HEK293 (cell line): ENCODE data around the gene ELAVL2.

Experiments used
- GLIS1 ChIP-seq: fragments of 450-650 bp; formaldehyde crosslinking; IDR thresholded peaks from 2 replicates; pipeline ENCODE4 v1.5.1; 2016; ENCODE audit warnings: missing biosample characterization, missing genetic modification characterization
- HOXA7 ChIP-seq: sonication (generic); formaldehyde crosslinking; IDR thresholded peaks from 2 replicates; pipeline ENCODE4 v1.8.1; 2022; ENCODE audit warnings: missing genetic modification reagents, borderline replicate concordance
- KLF9 ChIP-seq: fragments of 450-650 bp; formaldehyde crosslinking; IDR thresholded peaks from 2 replicates; pipeline ENCODE4 v1.5.1; 2016; ENCODE audit warnings: missing biosample characterization, missing genetic modification characterization, low read depth
- PRDM1 ChIP-seq: fragments of 450-650 bp; formaldehyde crosslinking; IDR thresholded peaks from 2 replicates; pipeline ENCODE4; 2016; ENCODE audit warnings: missing biosample characterization, missing genetic modification characterization
- TRIM28 ChIP-seq: IDR thresholded peaks from 2 replicates; pipeline ENCODE4 v1.6.1; 2011; ENCODE audit warnings: low read length, control low read depth, borderline replicate concordance
- TSHZ1 ChIP-seq: fragments of 450-650 bp; formaldehyde crosslinking; IDR thresholded peaks from 2 replicates; pipeline ENCODE4 v1.5.1; 2016; ENCODE audit warnings: missing biosample characterization, missing genetic modification characterization, borderline replicate concordance
- YY2 ChIP-seq: fragments of 450-650 bp; formaldehyde crosslinking; IDR thresholded peaks from 2 replicates; pipeline ENCODE4 v1.5.1; 2016; ENCODE audit warnings: missing biosample characterization, missing genetic modification characterization
- ZBTB17 ChIP-seq: fragments of 450-650 bp; formaldehyde crosslinking; IDR thresholded peaks from 2 replicates; pipeline ENCODE4 v1.5.1; 2016; ENCODE audit warnings: missing biosample characterization, missing genetic modification characterization
- ZBTB48 ChIP-seq: fragments of 450-650 bp; formaldehyde crosslinking; IDR thresholded peaks from 2 replicates; pipeline ENCODE4 v1.5.1; 2016; ENCODE audit warnings: missing biosample characterization, missing genetic modification characterization
- ZBTB6 ChIP-seq: fragments of 450-650 bp; formaldehyde crosslinking; IDR thresholded peaks from 2 replicates; pipeline ENCODE4 v1.5.1; 2017; ENCODE audit warnings: missing biosample characterization, missing genetic modification characterization
- ZFP3 ChIP-seq: fragments of 450-650 bp; formaldehyde crosslinking; IDR thresholded peaks from 2 replicates; pipeline ENCODE4 v1.5.1; 2016; ENCODE audit warnings: low read depth, missing biosample characterization, missing genetic modification characterization
- ZNF114 ChIP-seq: fragments of 450-650 bp; formaldehyde crosslinking; IDR thresholded peaks from 2 replicates; pipeline ENCODE4 v1.5.0; 2017; ENCODE audit warnings: missing biosample characterization, missing genetic modification characterization
- ZNF19 ChIP-seq: fragments of 450-650 bp; formaldehyde crosslinking; IDR thresholded peaks from 2 replicates; pipeline ENCODE4; 2016; ENCODE audit warnings: missing biosample characterization, missing genetic modification characterization, low read depth
- ZNF202 ChIP-seq: fragments of 450-650 bp; formaldehyde crosslinking; IDR thresholded peaks from 2 replicates; pipeline ENCODE4 v1.5.1; 2016; ENCODE audit warnings: missing biosample characterization, missing genetic modification characterization, borderline replicate concordance
- ZNF214 ChIP-seq: fragments of 450-650 bp; formaldehyde crosslinking; IDR thresholded peaks from 2 replicates; pipeline ENCODE4 v1.5.1; 2017; ENCODE audit warnings: missing biosample characterization, mild to moderate bottlenecking, missing genetic modification characterization, borderline replicate concordance
- ZNF24 ChIP-seq: fragments of 450-650 bp; formaldehyde crosslinking; IDR thresholded peaks from 2 replicates; pipeline ENCODE4 v1.5.1; 2016; ENCODE audit warnings: missing biosample characterization, missing genetic modification characterization
- ZNF280D ChIP-seq: fragments of 450-650 bp; formaldehyde crosslinking; IDR thresholded peaks from 2 replicates; pipeline ENCODE4 v1.5.1; 2016; ENCODE audit warnings: missing biosample characterization, missing genetic modification characterization
- ZNF514 ChIP-seq: fragments of 450-650 bp; formaldehyde crosslinking; IDR thresholded peaks from 2 replicates; pipeline ENCODE4 v1.5.1; 2016; ENCODE audit warnings: missing biosample characterization, missing genetic modification characterization
- ZNF580 ChIP-seq: fragments of 450-650 bp; formaldehyde crosslinking; IDR thresholded peaks from 2 replicates; pipeline ENCODE4 v1.5.1; 2016; ENCODE audit warnings: missing biosample characterization, missing genetic modification characterization
- ZNF626 ChIP-seq: fragments of 450-650 bp; sonication (Bioruptor Pico); formaldehyde crosslinking; IDR thresholded peaks from 2 replicates; pipeline ENCODE4 v1.5.1; 2018; ENCODE audit warnings: missing biosample characterization, missing genetic modification characterization, inconsistent platforms
- ZNF639 ChIP-seq: fragments of 450-650 bp; formaldehyde crosslinking; IDR thresholded peaks from 2 replicates; pipeline ENCODE4 v1.5.1; 2016; ENCODE audit warnings: missing biosample characterization, missing genetic modification characterization
- ZNF645 ChIP-seq: fragments of 450-650 bp; formaldehyde crosslinking; IDR thresholded peaks from 2 replicates; pipeline ENCODE4; 2016; ENCODE audit warnings: missing biosample characterization, missing genetic modification characterization
- ZNF76 ChIP-seq: fragments of 450-650 bp; formaldehyde crosslinking; IDR thresholded peaks from 2 replicates; pipeline ENCODE4; 2016; ENCODE audit warnings: low read depth, missing biosample characterization, missing genetic modification characterization, borderline replicate concordance
- ZNF768 ChIP-seq: fragments of 450-650 bp; formaldehyde crosslinking; IDR thresholded peaks from 2 replicates; pipeline ENCODE4 v1.5.1; 2018; ENCODE audit warnings: missing biosample characterization, mild to moderate bottlenecking, missing genetic modification characterization
- ZNF785 ChIP-seq: fragments of 450-650 bp; formaldehyde crosslinking; IDR thresholded peaks from 2 replicates; pipeline ENCODE4 v1.5.1; 2016; ENCODE audit warnings: missing biosample characterization, missing genetic modification characterization
- ZSCAN4 ChIP-seq: fragments of 450-650 bp; formaldehyde crosslinking; IDR thresholded peaks from 2 replicates; pipeline ENCODE4 v1.5.1; 2017; ENCODE audit warnings: missing biosample characterization, missing genetic modification characterization
- ZSCAN5A ChIP-seq: fragments of 450-650 bp; formaldehyde crosslinking; IDR thresholded peaks from 2 replicates; pipeline ENCODE4 v1.5.1; 2016; ENCODE audit warnings: missing biosample characterization, missing genetic modification characterization

ELAVL2 gene

GRCh38 chr9:23731353-23731752, 94.7 kb downstream of the ELAVL2 start (continued):
- TF ChIP-seq ZNF280D (tag by site-specific recombination) (no peak), ZNF214 (tag by site-specific recombination) (no peak), YY2 (peak; percentile 27; the same call in 1 of the 2 replicates), TRIM28 (no peak; the same call in 1 of the 2 replicates), ZSCAN4 (tag by site-specific recombination) (no peak), ZSCAN5A (no peak), ZNF202 (tag by site-specific recombination) (no peak), KLF9 (tag by site-specific recombination) (peak; percentile 33; the same call in 1 of the 2 replicates), ZBTB17 (tag by site-specific recombination) (peak; percentile 74; the same call in 1 of the 2 replicates), ZNF514 (tag by site-specific recombination) (no peak), ZNF626 (tag by site-specific recombination) (no peak), ZNF76 (tag by site-specific recombination) (no peak), ZBTB6 (no peak), GLIS1 (tag by site-specific recombination) (peak; percentile 23; the same call in 1 of the 2 replicates), ZFP3 (no peak), ZNF24 (tag by site-specific recombination) (no peak), HOXA7 (CRISPR knock-in tag) (no peak), ZNF645 (tag by site-specific recombination) (no peak), ZNF768 (tag by site-specific recombination) (no peak), ZBTB48 (tag by site-specific recombination) (no peak), TSHZ1 (tag by site-specific recombination) (no peak), ZNF19 (no peak), PRDM1 (tag by site-specific recombination) (no peak), ZNF785 (tag by site-specific recombination) (no peak), ZNF639 (no peak), ZNF580 (tag by site-specific recombination) (peak; percentile 89), ZNF114 (tag by site-specific recombination) (no peak)
